Measurements from ENCODE around the gene ENTPD1.

Gene ENTPD1

DNA sequence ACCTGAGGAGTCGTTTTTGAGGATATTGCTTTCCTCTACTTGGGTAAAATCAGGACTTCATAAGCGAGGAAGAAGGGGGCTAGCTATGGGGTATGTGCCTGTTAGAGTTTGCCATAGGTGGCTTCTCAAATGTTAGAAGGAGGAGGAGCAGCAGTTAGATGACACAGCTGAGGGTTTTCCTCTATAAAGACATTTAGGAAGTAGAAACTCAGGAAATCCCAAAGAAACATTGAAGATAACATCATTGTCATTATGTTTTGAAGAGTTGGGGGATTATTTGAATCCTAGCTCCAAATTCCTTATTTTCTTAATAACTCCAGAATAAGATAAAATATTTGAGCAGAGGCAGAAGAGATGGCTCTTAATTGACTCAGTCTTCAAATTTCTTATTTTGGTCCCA is 92.9 kb downstream of the ENTPD1 start:
- H3K4me2 ChIP-seq: no peak overlapping the region
- H3K4me1 ChIP-seq: peaks cover 0 to 11% (median 6%) of the 10 kb centered on the region in 10 experiments; a peak in 6 of 20 replicates
- H3K27me3 ChIP-seq: no peaks in the 10 kb centered on the region
- TF ChIP-seq Cebpa-rat (IDR thresholded peaks at IDR 0.05): no peak
- H3K27ac ChIP-seq: no peak overlapping the region
- peaks cover 0 to 3% (median 0%) of the 10 kb centered on the region in 11 experiments; a peak in 1 of 22 replicates for H3K9me3 ChIP-seq (replicated peaks in 1 of 11)
- no peaks in the 10 kb centered on the region for H4K20me1 ChIP-seq
- no peak overlapping the region for H3K9ac ChIP-seq
- no peaks in the 10 kb centered on the region for H3K36me3 ChIP-seq
- no peak overlapping the region for H3K4me3 ChIP-seq

GRCh38 chr10:95850791-95851190 is 94.8 kb downstream of the ENTPD1 start:
- Histone ChIP-seq H3K4me3 (no peak overlapping the region), H3K36me3 (no peaks in the 10 kb centered on the region), H3K9me3 (replicated peaks in 1 of 11) (peaks cover 0 to 3% (median 0%) of the 10 kb centered on the region in 11 experiments; a peak in 1 of 22 replicates), H3K27me3 (no peaks in the 10 kb centered on the region), H3K4me2 (no peak overlapping the region), H3K27ac (no peak overlapping the region), H3K9ac (no peak overlapping the region), H3K4me1 (peaks cover 0 to 11% (median 6%) of the 10 kb centered on the region in 10 experiments; a peak in 6 of 20 replicates), H4K20me1 (no peaks in the 10 kb centered on the region)
- no peak for TF ChIP-seq Cebpa-rat (IDR thresholded peaks at IDR 0.05)

DNA sequence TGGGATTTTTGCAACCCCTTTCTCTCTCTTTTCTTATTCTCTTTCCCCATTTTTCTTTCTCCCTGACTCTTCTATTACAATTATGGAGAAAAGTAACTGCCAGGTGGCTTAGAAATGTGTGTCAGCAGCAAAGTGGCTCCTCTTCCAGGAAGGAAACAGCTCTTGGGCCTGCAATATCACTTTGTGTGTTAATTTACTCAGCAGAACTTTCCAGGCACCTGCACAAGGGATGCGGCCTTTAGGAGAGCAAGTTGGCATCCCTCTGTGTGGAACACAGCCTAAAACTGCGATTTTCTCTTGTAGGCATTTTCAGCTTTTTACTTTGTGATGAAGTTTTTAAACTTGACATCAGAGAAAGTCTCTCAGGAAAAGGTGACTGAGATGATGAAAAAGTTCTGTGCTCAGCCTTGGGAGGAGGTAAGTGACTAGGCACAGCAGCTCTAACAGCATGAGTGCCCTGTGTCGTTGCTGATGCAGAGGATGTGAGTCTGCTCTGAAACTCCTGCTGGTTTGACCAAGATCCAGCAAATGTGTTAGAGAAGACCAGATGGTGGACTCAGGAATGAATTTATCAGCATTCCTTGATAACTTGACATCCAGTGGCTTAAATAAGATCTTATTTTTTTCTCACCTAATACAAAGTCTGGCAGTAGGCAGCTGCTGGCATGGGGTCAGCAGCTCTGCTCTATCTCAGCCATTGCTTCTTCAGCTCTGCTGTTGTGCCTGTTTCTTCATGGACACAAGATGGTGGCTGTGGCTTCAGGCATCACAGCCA is 104.4 kb downstream of the ENTPD1 start:
- Histone ChIP-seq H3K4me1 (peaks cover 0 to 8% (median 6%) of the 10 kb centered on the region in 10 experiments; a peak in 11 of 20 replicates), H3K9ac (no peak overlapping the region), H3K4me2 (no peak overlapping the region), H3K36me3 (no peaks in the 10 kb centered on the region), H3K4me3 (no peak overlapping the region), H3K9me3 (replicated peaks in 1 of 11) (no peaks in the 10 kb centered on the region; a peak in 1 of 22 replicates), H3K27me3 (no peaks in the 10 kb centered on the region), H4K20me1 (no peaks in the 10 kb centered on the region), H3K27ac (no peak overlapping the region)
- TF ChIP-seq Cebpa-rat (IDR thresholded peaks at IDR 0.05): no peak

GRCh38 chr10:95861386-95861785 is 105.4 kb downstream of the ENTPD1 start:
- Histone ChIP-seq H3K27ac (no peak overlapping the region), H3K36me3 (no peaks in the 10 kb centered on the region), H3K4me1 (peaks cover 0 to 14% (median 8%) of the 10 kb centered on the region in 10 experiments; a peak in 11 of 20 replicates), H3K9ac (no peak overlapping the region), H3K4me2 (no peak overlapping the region), H4K20me1 (no peaks in the 10 kb centered on the region), H3K9me3 (replicated peaks in 1 of 11) (no peaks in the 10 kb centered on the region; a peak in 1 of 22 replicates), H3K27me3 (no peaks in the 10 kb centered on the region), H3K4me3 (no peak overlapping the region)
- TF ChIP-seq Cebpa-rat (IDR thresholded peaks at IDR 0.05): no peak

- H3K27me3 ChIP-seq: no peaks in the 10 kb centered on the region
- H4K20me1 ChIP-seq: no peaks in the 10 kb centered on the region
- 0 out of 22 replicates have a peak overlapping the region, but pooled peaks of 1 of the 11 experiments have one; percentile 20 for H3K9ac ChIP-seq
- H3K9me3 ChIP-seq (replicated peaks in 1 of 11): no peaks in the 10 kb centered on the region
- peaks cover 0 to 14% (median 8%) of the 10 kb centered on the region in 10 experiments; a peak in 11 of 20 replicates for H3K4me1 ChIP-seq
- no peak overlapping the region for H3K4me3 ChIP-seq
- peaks cover 0 to 13% (median 0%) of the 10 kb centered on the region in 11 experiments; a peak in 2 of 22 replicates for H3K36me3 ChIP-seq
- peak overlapping the region in 6 of 11 experiments; percentile 13 to 52 (median 32); a peak in 7 of 22 replicates for H3K27ac ChIP-seq
- peak overlapping the region in 8 of 11 experiments; percentile 2 to 38 (median 28); a peak in 11 of 22 replicates for H3K4me2 ChIP-seq
- no peak for TF ChIP-seq Cebpa-rat (IDR thresholded peaks at IDR 0.05)
Measured at GRCh38 chr10:95864906-95865813, 109.2 kb downstream of the ENTPD1 start.

- Histone ChIP-seq H3K9ac (no peak overlapping the region), H3K27me3 (no peaks in the 10 kb centered on the region), H3K36me3 (peaks cover 0 to 13% (median 0%) of the 10 kb centered on the region in 11 experiments; a peak in 4 of 22 replicates), H3K4me3 (no peak overlapping the region), H3K27ac (no peak overlapping the region), H3K4me1 (peaks cover 0 to 14% (median 8%) of the 10 kb centered on the region in 10 experiments; a peak in 11 of 20 replicates), H3K4me2 (peak overlapping the region in 3 of 11 experiments; percentile 21 to 36 (median 23); a peak in 3 of 22 replicates), H3K9me3 (replicated peaks in 1 of 11) (no peaks in the 10 kb centered on the region), H4K20me1 (no peaks in the 10 kb centered on the region)
- no peak for TF ChIP-seq Cebpa-rat (IDR thresholded peaks at IDR 0.05)
Measured at GRCh38 chr10:95865814-95866466, 110.0 kb downstream of the ENTPD1 start.

DNA sequence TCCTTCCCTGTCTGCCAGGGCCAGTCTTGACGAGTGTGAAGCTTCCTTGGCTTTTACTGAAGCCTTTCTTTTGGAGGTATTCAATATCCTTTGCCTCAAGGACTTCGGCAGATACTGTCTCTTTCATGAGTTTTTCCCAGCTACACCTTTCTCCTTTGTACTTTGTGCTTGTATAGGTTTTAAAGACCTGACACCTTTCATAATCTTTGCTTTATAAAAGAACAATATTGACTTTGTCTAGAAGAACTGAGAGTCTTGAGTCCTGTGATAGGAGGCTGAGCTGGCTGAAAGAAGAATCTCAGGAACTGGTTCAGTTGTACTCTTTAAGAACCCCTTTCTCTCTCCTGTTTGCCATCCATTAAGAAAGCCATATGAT is 110.5 kb downstream of the ENTPD1 start:
- no peak for TF ChIP-seq Cebpa-rat (IDR thresholded peaks at IDR 0.05)
- Histone ChIP-seq H3K27me3 (no peaks in the 10 kb centered on the region), H3K4me1 (peaks cover 0 to 14% (median 8%) of the 10 kb centered on the region in 10 experiments; a peak in 11 of 20 replicates), H3K4me3 (no peak overlapping the region), H4K20me1 (no peaks in the 10 kb centered on the region), H3K9me3 (replicated peaks in 1 of 11) (no peaks in the 10 kb centered on the region), H3K9ac (no peak overlapping the region), H3K36me3 (peaks cover 0 to 13% (median 0%) of the 10 kb centered on the region in 11 experiments; a peak in 4 of 22 replicates), H3K27ac (no peak overlapping the region), H3K4me2 (no peak overlapping the region)

DNA sequence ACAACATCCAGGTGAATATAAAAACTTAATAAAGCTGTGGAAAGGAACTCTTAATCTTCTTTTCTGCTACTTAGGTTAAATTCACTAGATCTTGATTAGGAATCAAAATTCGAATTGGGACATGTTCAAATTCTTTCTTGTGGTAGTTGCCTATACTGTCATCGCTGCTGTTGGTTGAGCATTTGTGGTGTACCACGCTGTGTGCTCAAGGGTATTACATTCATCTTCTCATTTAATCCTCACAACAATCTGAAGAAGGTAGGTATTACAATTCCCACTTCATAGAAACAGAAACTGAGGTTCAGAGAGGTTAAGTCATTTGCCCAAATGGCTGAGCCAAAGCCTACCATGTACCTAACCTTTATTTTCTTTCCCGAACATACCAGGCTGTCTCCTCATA is 111.9 kb downstream of the ENTPD1 start:
- H4K20me1 ChIP-seq: no peaks in the 10 kb centered on the region
- H3K9ac ChIP-seq: no peak overlapping the region
- H3K4me2 ChIP-seq: no peak overlapping the region
- peaks cover 0 to 14% (median 8%) of the 10 kb centered on the region in 10 experiments; a peak in 11 of 20 replicates for H3K4me1 ChIP-seq
- H3K4me3 ChIP-seq: no peak overlapping the region
- H3K27me3 ChIP-seq: no peaks in the 10 kb centered on the region
- H3K9me3 ChIP-seq (replicated peaks in 1 of 11): 0 out of 22 replicates have a peak, but pooled peaks cover 0 to under 1% (median 0%) of the 10 kb centered on the region in 11 experiments
- no peak for TF ChIP-seq Cebpa-rat (IDR thresholded peaks at IDR 0.05)
- H3K36me3 ChIP-seq: peaks cover 0 to 25% (median 10%) of the 10 kb centered on the region in 11 experiments; a peak in 14 of 22 replicates
- no peak overlapping the region for H3K27ac ChIP-seq
